AG04449 (cell line): ENCODE data around the gene RRP7A.
"Not testable (repeated sequence)": the region's sequence is repeated elsewhere in the genome, so short reads cannot be mapped to it uniquely, and the experiment has no call there.

Experiments
- CTCF ChIA-PET: fragments of 350-600 bp; formaldehyde crosslinking; extraction: SDS; loops from one replicate; lab custom pipeline; 2021; ENCODE audit warnings: antibody characterized with exemption; lab: Yijun Ruan, JAX
- POLR2A ChIA-PET: fragments of 400-600, 350-600 bp; formaldehyde crosslinking; extraction: SDS; loops from one replicate; lab custom pipeline; 2020; ENCODE audit warnings: antibody characterized with exemption, inconsistent platforms; lab: Yijun Ruan, JAX
- DNase-seq: peaks from one replicate; pipeline ENCODE4 v3.0.0-alpha.2; 2010; ENCODE audit warnings: low read depth, low spot score
- H3K4me3 ChIP-seq: 2 replicates; pipeline ENCODE4 v1.5.1; 2011; ENCODE audit warnings: low read depth, mild to moderate bottlenecking, control low read depth, low read length
- CTCF ChIP-seq: IDR thresholded peaks from one replicate; pipeline ENCODE4 v1.5.1; 2011; ENCODE audit warnings: mild to moderate bottlenecking, moderate library complexity, low read length, control low read depth, inconsistent platforms; ENCODE audit not compliant: insufficient read depth; ENCODE audit errors: missing control alignments

RRP7A gene

GRCh38 chr22:42548597-42549330, 29.2 kb upstream of the RRP7A start:
- ChIA-PET POLR2A (no interaction called here), CTCF (no interaction called here)
- no peak for TF ChIP-seq CTCF
- H3K4me3 ChIP-seq, result no peak overlapping the region
- no peak for DNase-seq

- POLR2A ChIA-PET, CTCF ChIA-PET, H3K4me3 ChIP-seq, DNase-seq: not testable (repeated sequence)
Observed at GRCh38 chr22:42548126-42548525, 28.5 kb upstream of the RRP7A start.

- no peak overlapping the region for H3K4me3 ChIP-seq
- ChIA-PET CTCF (no interaction called here), POLR2A (no interaction called here)
- no peak for DNase-seq
- no peak for TF ChIP-seq CTCF
Observed at GRCh38 chr22:42547562-42547961, 28.0 kb upstream of the RRP7A start.

- no peak for DNase-seq
- CTCF ChIA-PET, result interaction anchor here (1.1 kb wide), 1 partner anchor 16 kb away, joined by 3 read pairs; no protein-coding TSS in a partner anchor
- TF ChIP-seq CTCF, result no peak
- H3K4me3 ChIP-seq, result no peak overlapping the region
- POLR2A ChIA-PET, result interaction anchor here (0.6 kb wide), 1 partner anchor 457 kb away, joined by 3 read pairs; no protein-coding TSS in a partner anchor
Observed at GRCh38 chr22:42544686-42545085, 25.1 kb upstream of the RRP7A start.

- H3K4me3 ChIP-seq, POLR2A ChIA-PET, CTCF ChIA-PET, DNase-seq: not testable (repeated sequence)
Observed at GRCh38 chr22:42539236-42539771, 19.7 kb upstream of the RRP7A start.

- POLR2A ChIA-PET, DNase-seq, CTCF ChIA-PET, H3K4me3 ChIP-seq: not testable (repeated sequence)
Observed at GRCh38 chr22:42537199-42537831, 17.7 kb upstream of the RRP7A start.

GRCh38 chr22:42536634-42537033, 17.0 kb upstream of the RRP7A start:
- CTCF ChIA-PET, H3K4me3 ChIP-seq, DNase-seq, POLR2A ChIA-PET: not testable (repeated sequence)

- CTCF ChIA-PET, result no interaction called here
- TF ChIP-seq CTCF, result no peak
- no peak for DNase-seq
- POLR2A ChIA-PET, result no interaction called here
- H3K4me3 ChIP-seq, result no peak overlapping the region
Observed at GRCh38 chr22:42536166-42536565, 16.6 kb upstream of the RRP7A start.

- POLR2A ChIA-PET, CTCF ChIA-PET, DNase-seq, H3K4me3 ChIP-seq: not testable (repeated sequence)
Observed at GRCh38 chr22:42535082-42535731, 15.6 kb upstream of the RRP7A start.
